Activated CD8-positive, alpha-beta memory T cell treated with anti-CD3 and anti-CD28 coated beads for 48 hours (primary cell): ENCODE measurements around the gene NEBL.

Source experiments
- DNase-seq, 3 experiments: peaks; one replicate each; pipeline ENCODE4 v3.0.0-alpha.2; 2020; ENCODE audit warnings: low read depth in 2 of 3, low spot score in 2 of 3

Gene NEBL

GRCh38 chr10:20858292-20859124 lies 38.6 kb downstream of the NEBL start:
- no peak for DNase-seq

- no peak for DNase-seq
Observed at GRCh38 chr10:20856484-20856883, 40.6 kb downstream of the NEBL start.

- no peak for DNase-seq
Observed at GRCh38 chr10:20855398-20856038, 41.6 kb downstream of the NEBL start.

GRCh38 chr10:20853276-20853675 lies 43.8 kb downstream of the NEBL start:
- no peak for DNase-seq

GRCh38 chr10:20852303-20852702 lies 44.8 kb downstream of the NEBL start:
- no peak for DNase-seq

- DNase-seq, result no peak
Observed at GRCh38 chr10:20847512-20847911, 49.6 kb downstream of the NEBL start.

GRCh38 chr10:20846263-20846662 lies 50.8 kb downstream of the NEBL start:
- no peak for DNase-seq

- DNase-seq, result no peak
Observed at GRCh38 chr10:20841419-20841818, 55.7 kb downstream of the NEBL start.

GRCh38 chr10:20839910-20840309 lies 57.2 kb downstream of the NEBL start:
- no peak for DNase-seq

- DNase-seq, result no peak
Observed at GRCh38 chr10:20839141-20839540, 58.0 kb downstream of the NEBL start.

- no peak for DNase-seq
Observed at GRCh38 chr10:20836401-20836800, 60.7 kb downstream of the NEBL start.

GRCh38 chr10:20835335-20835734 lies 61.8 kb downstream of the NEBL start:
- DNase-seq, result no peak

GRCh38 chr10:20834825-20835224 lies 62.3 kb downstream of the NEBL start:
- DNase-seq, result no peak

GRCh38 chr10:20822825-20823224 lies 74.3 kb downstream of the NEBL start:
- no peak for DNase-seq

- no peak for DNase-seq
Observed at GRCh38 chr10:20817646-20818045, 79.5 kb downstream of the NEBL start.

GRCh38 chr10:20817116-20817515 lies 80.0 kb downstream of the NEBL start:
- DNase-seq, result no peak

- no peak for DNase-seq
Observed at GRCh38 chr10:20814116-20814515, 83.0 kb downstream of the NEBL start.

GRCh38 chr10:20811131-20811530 lies 86.0 kb downstream of the NEBL start:
- no peak for DNase-seq

GRCh38 chr10:20809631-20810030 lies 87.5 kb downstream of the NEBL start:
- DNase-seq, result no peak

- DNase-seq, result no peak
Observed at GRCh38 chr10:20806487-20806886, 90.6 kb downstream of the NEBL start.

- no peak for DNase-seq
Observed at GRCh38 chr10:20797290-20797689, 99.8 kb downstream of the NEBL start.

GRCh38 chr10:20795391-20795790 lies 101.7 kb downstream of the NEBL start:
- no peak for DNase-seq

- no peak for DNase-seq
Observed at GRCh38 chr10:20785174-20785573, 111.9 kb downstream of the NEBL start.
